ENCODE measurements around the gene ARHGAP31.

DNA sequence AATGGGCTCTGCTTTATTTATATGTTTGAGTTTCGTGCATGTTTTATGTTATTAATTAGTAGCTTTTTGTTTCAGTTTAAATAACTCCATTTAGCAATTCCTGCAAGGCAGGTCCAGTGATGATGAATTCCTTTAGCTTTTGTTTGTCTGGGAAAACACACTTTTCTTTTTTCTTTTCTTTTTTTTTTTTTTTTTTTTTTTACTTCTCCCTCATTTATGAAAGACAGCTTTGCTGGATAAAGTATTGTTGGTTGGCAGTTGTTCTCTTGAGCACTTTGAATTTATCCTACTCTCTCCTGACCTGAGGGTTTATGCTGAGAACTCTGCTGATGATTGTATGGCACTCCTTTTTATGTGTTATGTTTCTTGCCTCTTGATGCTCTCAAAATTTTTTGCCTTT is 133.5 kb downstream of the ARHGAP31 start:
- TF ChIP-seq, protein P1, sequence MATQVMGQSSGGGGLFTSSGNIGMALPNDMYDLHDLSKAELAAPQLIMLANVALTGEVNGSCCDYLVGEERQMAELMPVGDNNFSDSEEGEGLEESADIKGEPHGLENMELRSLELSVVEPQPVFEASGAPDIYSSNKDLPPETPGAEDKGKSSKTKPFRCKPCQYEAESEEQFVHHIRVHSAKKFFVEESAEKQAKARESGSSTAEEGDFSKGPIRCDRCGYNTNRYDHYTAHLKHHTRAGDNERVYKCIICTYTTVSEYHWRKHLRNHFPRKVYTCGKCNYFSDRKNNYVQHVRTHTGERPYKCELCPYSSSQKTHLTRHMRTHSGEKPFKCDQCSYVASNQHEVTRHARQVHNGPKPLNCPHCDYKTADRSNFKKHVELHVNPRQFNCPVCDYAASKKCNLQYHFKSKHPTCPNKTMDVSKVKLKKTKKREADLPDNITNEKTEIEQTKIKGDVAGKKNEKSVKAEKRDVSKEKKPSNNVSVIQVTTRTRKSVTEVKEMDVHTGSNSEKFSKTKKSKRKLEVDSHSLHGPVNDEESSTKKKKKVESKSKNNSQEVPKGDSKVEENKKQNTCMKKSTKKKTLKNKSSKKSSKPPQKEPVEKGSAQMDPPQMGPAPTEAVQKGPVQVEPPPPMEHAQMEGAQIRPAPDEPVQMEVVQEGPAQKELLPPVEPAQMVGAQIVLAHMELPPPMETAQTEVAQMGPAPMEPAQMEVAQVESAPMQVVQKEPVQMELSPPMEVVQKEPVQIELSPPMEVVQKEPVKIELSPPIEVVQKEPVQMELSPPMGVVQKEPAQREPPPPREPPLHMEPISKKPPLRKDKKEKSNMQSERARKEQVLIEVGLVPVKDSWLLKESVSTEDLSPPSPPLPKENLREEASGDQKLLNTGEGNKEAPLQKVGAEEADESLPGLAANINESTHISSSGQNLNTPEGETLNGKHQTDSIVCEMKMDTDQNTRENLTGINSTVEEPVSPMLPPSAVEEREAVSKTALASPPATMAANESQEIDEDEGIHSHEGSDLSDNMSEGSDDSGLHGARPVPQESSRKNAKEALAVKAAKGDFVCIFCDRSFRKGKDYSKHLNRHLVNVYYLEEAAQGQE (IDR thresholded peaks at IDR 0.05; ENCODE audit: insufficient read depth in 1 of 2, low read depth in 2 of 2, low read length in 2 of 2): no peak
- TF ChIP-seq POLR2AphosphoS5 (IDR thresholded peaks at IDR 0.05; ENCODE audit: low read depth, low read length) (no peak), FOXP2 (optimal IDR thresholded peaks at IDR 0.05; ENCODE audit: borderline replicate concordance, extremely low read depth, extremely low read length, insufficient read depth) (no peak), SIN3A (IDR thresholded peaks at IDR 0.05; ENCODE audit: borderline replicate concordance, insufficient read depth, low read length) (no peak)

Measured in PFSK-1 (cell line).